ENCODE measurements around the gene GPR18.

- no peak for TF ChIP-seq POLR2A (IDR thresholded peaks at IDR 0.05)
- no peak for TF ChIP-seq CTCF (IDR thresholded peaks at IDR 0.05)
Observed at GRCh38 chr13:99295488-99296252, 37.5 kb upstream of the GPR18 start.
